ENCODE measurements around the gene ZNF839.

ZNF839 gene

GRCh38 chr14:102319351-102320032 is at the start of gene ZNF839 (continued):
- TF ChIP-seq REST (tag by site-specific recombination; IDR thresholded peaks at IDR 0.05) = 0 out of 2 replicates have a peak, but pooled peaks have one; percentile 20
- peak; percentile 36; the same call in 1 of the 2 replicates for TF ChIP-seq ZNF558 (tag by site-specific recombination; IDR thresholded peaks at IDR 0.05)
- TF ChIP-seq ZNF623 (tag by site-specific recombination; IDR thresholded peaks at IDR 0.05) = peak; percentile 19; the same call in 1 of the 2 replicates

- CTCF ChIA-PET = interaction anchor here (0.6 to 1.5 kb wide), 4 partner anchors 11 to 195 kb away, joined by 3 to 6 read pairs (median 4); no protein-coding TSS in a partner anchor
- H3K4me1 ChIP-seq (ENCODE audit: control insufficient read depth, insufficient read depth, low read length) = no peaks in the 10 kb centered on the region
- TF ChIP-seq ZNF112 (tag by site-specific recombination; IDR thresholded peaks at IDR 0.05) (no peak), ZNF121 (tag by site-specific recombination; IDR thresholded peaks at IDR 0.05) (no peak), ZBTB10 (tag by site-specific recombination; IDR thresholded peaks at IDR 0.05) (no peak), ZNF530 (tag by site-specific recombination; IDR thresholded peaks at IDR 0.05; ENCODE audit: low read depth) (no peak), ZNF473 (tag by site-specific recombination; IDR thresholded peaks at IDR 0.05) (no peak), ZNF777 (tag by site-specific recombination; IDR thresholded peaks at IDR 0.05; ENCODE audit: borderline replicate concordance) (no peak), ZBTB11 (tag by site-specific recombination; conservative IDR thresholded peaks at IDR 0.05; ENCODE audit: low read depth) (no peak), ZNF2 (tag by site-specific recombination; IDR thresholded peaks at IDR 0.05) (no peak), ZFHX2 (tag by site-specific recombination; conservative IDR thresholded peaks at IDR 0.05) (no peak)
- H3K27ac ChIP-seq (ENCODE audit: extremely low read depth, low read depth, low read length) = no peak overlapping the region
- no peaks in the 10 kb centered on the region for H3K9me3 ChIP-seq (ENCODE audit: control insufficient read depth, insufficient read depth, low read depth, low read length)
- no peak overlapping the region for H3K4me3 ChIP-seq (ENCODE audit: low read depth, low read length)
- no peaks in the 10 kb centered on the region; a peak in 1 of 3 replicates for H3K36me3 ChIP-seq (ENCODE audit: control insufficient read depth in 2 of 2, insufficient read depth in 1 of 2, low read length in 2 of 2)
- POLR2A ChIA-PET = no interaction called here
Measured at GRCh38 chr14:102272392-102272791, 47.2 kb upstream of the ZNF839 start.

- Histone ChIP-seq H3K36me3 (ENCODE audit: control insufficient read depth in 2 of 2, insufficient read depth in 1 of 2, low read length in 2 of 2) (peaks cover 0 to 9% of the 10 kb centered on the region in 2 experiments; a peak in 2 of 3 replicates), H3K27ac (ENCODE audit: extremely low read depth, low read depth, low read length) (no peak overlapping the region), H3K4me1 (ENCODE audit: control insufficient read depth, insufficient read depth, low read length) (no peaks in the 10 kb centered on the region), H3K4me3 (ENCODE audit: low read depth, low read length) (no peak overlapping the region), H3K9me3 (ENCODE audit: control insufficient read depth, insufficient read depth, low read depth, low read length) (no peaks in the 10 kb centered on the region)
- ChIA-PET CTCF (no interaction called here), POLR2A (no interaction called here)
- no peak for TF ChIP-seq ZNF311 (tag by site-specific recombination; IDR thresholded peaks at IDR 0.05; ENCODE audit: borderline replicate concordance)
- no peak for TF ChIP-seq ZBTB49 (tag by site-specific recombination; IDR thresholded peaks at IDR 0.05; ENCODE audit: low read depth)
- no peak for TF ChIP-seq GLIS2 (tag by site-specific recombination; IDR thresholded peaks at IDR 0.05)
- TF ChIP-seq REPIN1 (tag by site-specific recombination; IDR thresholded peaks at IDR 0.05; ENCODE audit: low read depth) = no peak
- no peak for TF ChIP-seq ZFP3 (tag by site-specific recombination; IDR thresholded peaks at IDR 0.05; ENCODE audit: low read depth)
- no peak for TF ChIP-seq ZNF660 (tag by site-specific recombination; IDR thresholded peaks at IDR 0.05)
Measured at GRCh38 chr14:102275866-102276265, 43.7 kb upstream of the ZNF839 start.
